Vagina (tissue), 2 donors: ENCODE measurements around the gene RPAP3. TPM values are rescaled to one million over a fixed set of nuclear protein-coding genes. Genes with fewer than 3 reads are reported as not detected.

Experiments
- DNase-seq, 2 donors: peaks; one replicate each; pipeline ENCODE4 v3.0.0-alpha.2; 2017; ENCODE audit errors: extremely low spot score in 2 of 2
- H3K27ac ChIP-seq: fragments of 200-600 bp; sonication (generic); one replicate; pipeline ENCODE4 v1.5.1; 2019
- H3K27me3 ChIP-seq: fragments of 200-600 bp; sonication (generic); one replicate; pipeline ENCODE4 v1.5.1; 2019
- H3K36me3 ChIP-seq, 2 donors: fragments of 200-600 bp; sonication (generic); one replicate each; pipeline ENCODE4 v1.5.1; 2017 to 2019
- H3K4me1 ChIP-seq: fragments of 200-600 bp; sonication (generic); one replicate; pipeline ENCODE4 v1.5.1; 2019
- H3K4me3 ChIP-seq, 2 donors: fragments of 200-600 bp; sonication (generic); 1 replicate in 1 of 2; 2 replicates in 1 of 2; pipeline ENCODE4 v1.5.1; 2016 to 2019
- H3K9me3 ChIP-seq: fragments of 200-600 bp; sonication (generic); one replicate; pipeline ENCODE4 v1.5.1; 2019
- POLR2A ChIP-seq, 2 donors: fragments of 450-650 bp; IDR thresholded peaks; one replicate each; pipeline ENCODE4 v1.6.1; 2017; ENCODE audit warnings: antibody characterized with exemption in 2 of 2, mild to moderate bottlenecking in 2 of 2, moderate library complexity in 2 of 2
- POLR2AphosphoS5 ChIP-seq, 2 donors: sonication (generic); formaldehyde crosslinking; IDR thresholded peaks; one replicate each; pipeline ENCODE4 v1.9.0; 2017; ENCODE audit warnings: antibody characterized with exemption in 2 of 2, mild to moderate bottlenecking in 2 of 2, low read depth in 1 of 2; ENCODE audit not compliant: insufficient read depth in 1 of 2
- intact Hi-C: fragments of 100-400 bp; cut with DNase I; formaldehyde crosslinking; loops from one replicate; pipeline ENCODE4 v1.15.1; 2023
- total RNA-seq: library from RNA; depleted of rRNA; stranded (reverse); fragments of >200 nt; gene quantifications from one replicate; pipeline ENCODE4 v1.2.3, GENCODE V29; 2016
- TF ChIP-seq, protein P1 (sequence below), 3 experiments: fragments of 450-650 bp in 2 of 3; fragments of 200-600 bp in 1 of 3; sonication (generic) in 1 of 3; IDR thresholded peaks; one replicate each; pipeline ENCODE4 v1.5.1; 2017 to 2019; ENCODE audit warnings: antibody characterized with exemption in 3 of 3, mild to moderate bottlenecking in 2 of 3, moderate library complexity in 2 of 3

Gene RPAP3
- total RNA-seq, 1 donor from 2014 or later: 19.2 TPM

DNA sequence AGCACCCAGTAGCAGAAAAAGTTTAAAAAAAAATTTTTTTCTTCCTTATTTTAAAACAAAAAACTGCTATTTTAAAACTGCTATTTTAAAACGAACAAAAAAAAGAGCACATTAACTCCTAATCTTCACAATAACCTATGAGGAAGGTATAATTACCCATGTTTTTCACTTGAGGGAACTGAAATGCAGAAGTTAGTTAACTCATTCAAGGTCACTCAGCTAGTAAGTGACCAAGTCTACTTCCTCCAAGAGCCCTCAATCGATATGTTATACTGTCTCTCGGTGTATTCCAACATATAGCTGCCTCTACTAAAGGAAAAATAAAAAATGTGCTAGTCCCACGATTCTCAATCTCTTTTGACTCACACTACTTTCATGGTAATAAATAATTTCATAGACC lies 7.8 kb downstream of the RPAP3 start:
- Histone ChIP-seq H3K4me1 (peaks cover 4% of the 10 kb centered on the region), H3K4me3 (no peak overlapping the region), H3K27ac (no peak overlapping the region), H3K27me3 (no peaks in the 10 kb centered on the region), H3K9me3 (no peaks in the 10 kb centered on the region), H3K36me3 (peaks cover 0 to 12% of the 10 kb centered on the region in 2 donors)
- DNase-seq: no peak
- intact Hi-C loops: no loop called here
- TF ChIP-seq, protein P1, sequence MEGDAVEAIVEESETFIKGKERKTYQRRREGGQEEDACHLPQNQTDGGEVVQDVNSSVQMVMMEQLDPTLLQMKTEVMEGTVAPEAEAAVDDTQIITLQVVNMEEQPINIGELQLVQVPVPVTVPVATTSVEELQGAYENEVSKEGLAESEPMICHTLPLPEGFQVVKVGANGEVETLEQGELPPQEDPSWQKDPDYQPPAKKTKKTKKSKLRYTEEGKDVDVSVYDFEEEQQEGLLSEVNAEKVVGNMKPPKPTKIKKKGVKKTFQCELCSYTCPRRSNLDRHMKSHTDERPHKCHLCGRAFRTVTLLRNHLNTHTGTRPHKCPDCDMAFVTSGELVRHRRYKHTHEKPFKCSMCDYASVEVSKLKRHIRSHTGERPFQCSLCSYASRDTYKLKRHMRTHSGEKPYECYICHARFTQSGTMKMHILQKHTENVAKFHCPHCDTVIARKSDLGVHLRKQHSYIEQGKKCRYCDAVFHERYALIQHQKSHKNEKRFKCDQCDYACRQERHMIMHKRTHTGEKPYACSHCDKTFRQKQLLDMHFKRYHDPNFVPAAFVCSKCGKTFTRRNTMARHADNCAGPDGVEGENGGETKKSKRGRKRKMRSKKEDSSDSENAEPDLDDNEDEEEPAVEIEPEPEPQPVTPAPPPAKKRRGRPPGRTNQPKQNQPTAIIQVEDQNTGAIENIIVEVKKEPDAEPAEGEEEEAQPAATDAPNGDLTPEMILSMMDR (IDR thresholded peaks at IDR 0.05): no peak
- TF ChIP-seq POLR2A (IDR thresholded peaks at IDR 0.05): no peak
- TF ChIP-seq POLR2AphosphoS5 (IDR thresholded peaks at IDR 0.05; ENCODE audit: insufficient read depth in 1 of 2, low read depth in 1 of 2): no peak

DNA sequence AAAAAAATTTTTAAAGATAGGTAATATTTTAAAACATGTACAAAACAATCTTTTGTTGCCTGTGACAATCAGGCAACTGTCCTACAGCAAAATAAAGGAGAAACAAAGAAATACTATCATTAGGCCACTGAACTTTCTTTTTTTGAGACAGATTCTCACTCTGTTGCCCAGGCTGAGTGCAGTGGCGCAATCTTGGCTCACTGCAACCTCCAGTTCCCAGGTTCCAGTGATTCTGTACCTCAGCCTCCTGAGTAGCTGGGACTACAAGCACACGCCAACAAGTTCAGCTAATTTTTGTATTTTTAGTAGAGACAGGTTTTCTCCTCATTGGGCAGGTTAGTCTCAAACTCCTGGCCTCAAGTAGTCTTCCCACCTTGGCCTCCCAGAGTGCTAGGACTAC lies 16.6 kb downstream of the RPAP3 start:
- H3K4me1 ChIP-seq: no peaks in the 10 kb centered on the region
- no peak for TF ChIP-seq POLR2AphosphoS5 (IDR thresholded peaks at IDR 0.05; ENCODE audit: insufficient read depth in 1 of 2, low read depth in 1 of 2)
- TF ChIP-seq, protein P1 (IDR thresholded peaks at IDR 0.05): no peak
- TF ChIP-seq POLR2A (IDR thresholded peaks at IDR 0.05): no peak
- no peaks in the 10 kb centered on the region for H3K9me3 ChIP-seq
- H3K36me3 ChIP-seq: peaks cover 0 to 34% of the 10 kb centered on the region in 2 donors
- H3K27ac ChIP-seq: no peak overlapping the region
- intact Hi-C loops: no loop called here
- no peak for DNase-seq
- no peaks in the 10 kb centered on the region for H3K27me3 ChIP-seq
- H3K4me3 ChIP-seq: no peak overlapping the region

DNA sequence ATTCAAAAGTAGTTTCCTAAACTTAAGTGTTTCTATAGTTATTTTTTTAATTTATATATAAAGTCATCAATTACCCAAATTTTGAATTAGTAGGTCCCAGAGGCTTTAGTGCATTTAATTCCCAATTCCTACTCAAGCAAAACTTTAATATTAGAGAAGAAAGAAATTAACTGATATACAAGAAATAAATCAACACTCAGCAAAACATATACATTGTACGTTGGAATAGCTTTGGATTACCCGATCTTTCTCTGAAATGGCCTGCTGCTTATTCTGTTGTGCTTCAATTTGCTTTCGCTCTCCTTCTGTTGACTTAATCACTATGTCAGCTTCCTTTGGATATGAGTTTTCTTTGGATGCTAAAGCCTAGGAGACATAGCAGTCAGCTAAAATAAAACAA lies 18.2 kb downstream of the RPAP3 start:
- Histone ChIP-seq H3K4me1 (no peaks in the 10 kb centered on the region), H3K9me3 (no peaks in the 10 kb centered on the region), H3K36me3 (peaks cover 0 to 30% of the 10 kb centered on the region in 2 donors), H3K4me3 (no peak overlapping the region), H3K27me3 (no peaks in the 10 kb centered on the region), H3K27ac (no peak overlapping the region)
- DNase-seq: no peak
- intact Hi-C loops: no loop called here
- TF ChIP-seq, protein P1 (IDR thresholded peaks at IDR 0.05): no peak
- TF ChIP-seq POLR2A (IDR thresholded peaks at IDR 0.05) (no peak), POLR2AphosphoS5 (IDR thresholded peaks at IDR 0.05; ENCODE audit: insufficient read depth in 1 of 2, low read depth in 1 of 2) (no peak)

DNA sequence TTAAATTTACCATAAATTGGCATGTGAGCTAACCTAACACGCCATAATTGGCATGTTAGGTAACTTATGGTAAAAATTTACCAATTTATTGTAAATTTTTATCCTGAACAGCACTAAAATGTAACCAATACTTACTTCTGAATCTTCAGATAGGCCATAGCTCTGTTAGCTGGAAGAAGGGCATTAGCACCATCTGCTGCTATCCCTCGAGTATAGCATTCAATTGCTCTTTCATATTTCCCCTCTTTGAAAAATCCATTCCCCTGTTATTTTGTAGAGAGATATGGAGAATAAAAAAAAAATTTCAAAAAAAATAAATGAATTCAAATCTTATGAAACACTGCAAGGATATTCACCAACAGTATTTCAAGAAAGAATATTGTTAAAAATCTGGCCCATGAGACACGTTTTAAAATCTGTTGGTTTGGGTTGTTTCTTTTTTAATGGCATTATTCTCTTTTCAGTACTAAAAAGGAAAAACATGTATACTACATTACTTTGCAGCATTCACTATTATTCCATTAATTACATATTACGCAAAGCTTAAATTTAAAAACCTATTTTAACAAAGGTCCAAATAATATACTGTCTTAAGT lies 19.1 kb downstream of the RPAP3 start:
- intact Hi-C loops: no loop called here
- TF ChIP-seq, protein P1 (IDR thresholded peaks at IDR 0.05): peak in 2 of 3 experiments; percentile 24 to 45
- no peak for TF ChIP-seq POLR2A (IDR thresholded peaks at IDR 0.05)
- no peaks in the 10 kb centered on the region for H3K4me1 ChIP-seq
- H3K27ac ChIP-seq: no peak overlapping the region
- H3K9me3 ChIP-seq: no peaks in the 10 kb centered on the region
- no peak for DNase-seq
- no peak overlapping the region for H3K4me3 ChIP-seq
- H3K36me3 ChIP-seq: peaks cover 0 to 25% of the 10 kb centered on the region in 2 donors
- no peaks in the 10 kb centered on the region for H3K27me3 ChIP-seq

DNA sequence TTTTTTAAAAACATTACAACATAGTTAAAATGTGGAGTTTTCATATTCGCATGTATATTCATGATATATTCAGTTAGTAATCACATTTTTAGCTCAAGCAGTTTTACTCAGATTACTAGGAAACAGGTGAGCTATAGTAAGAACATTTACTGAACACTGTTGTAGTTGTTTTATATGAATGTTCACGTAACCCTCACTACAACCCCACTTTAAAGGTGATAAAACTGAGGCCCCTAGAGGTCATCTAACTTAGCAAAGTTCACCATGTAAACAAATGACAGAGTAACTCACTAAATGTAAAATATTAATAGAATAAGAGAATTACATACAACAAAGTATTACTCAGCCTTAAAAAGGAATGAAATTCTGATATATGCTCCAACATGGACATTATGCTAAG lies 26.0 kb downstream of the RPAP3 start:
- Histone ChIP-seq H3K4me3 (no peak overlapping the region), H3K27me3 (no peaks in the 10 kb centered on the region), H3K4me1 (no peaks in the 10 kb centered on the region), H3K27ac (no peak overlapping the region), H3K9me3 (no peaks in the 10 kb centered on the region), H3K36me3 (peaks cover 0 to 7% of the 10 kb centered on the region in 2 donors)
- intact Hi-C loops: no loop called here
- DNase-seq: no peak
- TF ChIP-seq, protein P1 (IDR thresholded peaks at IDR 0.05): no peak
- TF ChIP-seq POLR2AphosphoS5 (IDR thresholded peaks at IDR 0.05; ENCODE audit: insufficient read depth in 1 of 2, low read depth in 1 of 2): no peak
- no peak for TF ChIP-seq POLR2A (IDR thresholded peaks at IDR 0.05)
